HG03196 (cell line): Measurements from ENCODE around the gene CD63.

Experiments
- ATAC-seq: cut with Tn5 transposase; IDR thresholded peaks from one replicate; pipeline ENCODE4 v1.9.1; 2021; ENCODE audit not compliant: unreplicated experiment

CD63 gene

GRCh38 chr12:55692631-55693322, 36.0 kb downstream of the CD63 start:
- no peak for ATAC-seq

GRCh38 chr12:55688716-55689655, 39.8 kb downstream of the CD63 start:
- no peak for ATAC-seq

GRCh38 chr12:55687746-55688145, 41.1 kb downstream of the CD63 start:
- ATAC-seq, result no peak

- ATAC-seq, result no peak
These were observed 42.3 kb downstream of the CD63 start for GRCh38 chr12:55686366-55687010.

- ATAC-seq, result no peak
These were observed 43.1 kb downstream of the CD63 start for GRCh38 chr12:55685671-55686070.

GRCh38 chr12:55684761-55685370, 43.9 kb downstream of the CD63 start:
- ATAC-seq, result no peak

DNA sequence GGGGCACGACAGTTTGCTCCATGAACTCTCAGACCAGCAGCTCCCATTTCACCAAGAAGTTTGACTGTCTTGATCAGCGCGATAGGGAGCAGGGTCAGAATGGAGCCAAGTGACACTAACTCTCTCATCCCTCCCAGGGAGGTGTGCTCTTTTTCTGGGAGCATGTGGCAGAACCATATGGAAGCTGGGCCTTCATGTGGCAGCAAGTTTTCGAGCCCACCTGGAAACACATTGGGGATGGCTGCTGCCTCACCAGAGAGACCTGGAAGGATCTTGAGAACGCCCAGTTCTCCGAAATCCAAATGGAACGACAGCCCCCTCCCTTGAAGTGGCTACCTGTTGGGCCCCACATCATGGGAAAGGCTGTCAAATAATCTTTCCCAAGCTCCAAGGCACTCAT, 45.1 kb downstream of the CD63 start:
- ATAC-seq, result no peak

- ATAC-seq, result no peak
These were observed 46.6 kb downstream of the CD63 start for GRCh38 chr12:55682087-55682796.

DNA sequence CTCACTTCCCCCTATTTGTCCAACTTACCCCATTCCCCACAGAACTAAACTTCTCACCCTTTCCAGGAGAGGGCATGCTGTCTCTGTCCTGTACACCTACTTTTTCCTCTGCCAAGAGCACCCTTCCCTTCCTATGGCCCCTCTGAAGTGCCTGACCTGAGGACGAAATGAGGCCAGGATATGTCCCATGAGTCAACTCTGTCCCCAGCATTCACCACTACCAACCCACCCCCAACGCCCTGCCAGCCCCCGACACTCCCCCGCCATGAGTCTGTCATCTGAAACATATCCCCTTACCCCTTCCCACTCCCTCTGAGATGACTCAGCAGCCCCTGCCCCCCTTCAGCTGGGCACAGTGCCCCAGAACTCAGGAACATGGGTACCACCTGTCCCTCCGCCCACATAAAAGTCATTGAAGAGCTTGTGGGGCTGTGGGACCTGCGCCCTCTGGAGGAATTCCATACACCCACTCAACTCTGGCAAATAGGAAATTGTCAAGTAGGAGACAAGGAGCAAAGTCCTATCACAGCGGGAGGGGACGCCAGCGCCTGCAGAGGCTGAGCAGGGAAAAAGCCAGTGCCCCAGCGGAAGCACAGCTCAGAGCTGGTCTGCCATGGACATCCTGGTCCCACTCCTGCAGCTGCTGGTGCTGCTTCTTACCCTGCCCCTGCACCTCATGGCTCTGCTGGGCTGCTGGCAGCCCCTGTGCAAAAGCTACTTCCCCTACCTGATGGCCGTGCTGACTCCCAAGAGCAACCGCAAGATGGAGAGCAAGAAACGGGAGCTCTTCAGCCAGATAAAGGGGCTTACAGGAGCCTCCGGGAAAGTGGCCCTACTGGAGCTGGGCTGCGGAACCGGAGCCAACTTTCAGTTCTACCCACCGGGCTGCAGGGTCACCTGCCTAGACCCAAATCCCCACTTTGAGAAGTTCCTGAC, 47.4 kb downstream of the CD63 start:
- ATAC-seq, result no peak

DNA sequence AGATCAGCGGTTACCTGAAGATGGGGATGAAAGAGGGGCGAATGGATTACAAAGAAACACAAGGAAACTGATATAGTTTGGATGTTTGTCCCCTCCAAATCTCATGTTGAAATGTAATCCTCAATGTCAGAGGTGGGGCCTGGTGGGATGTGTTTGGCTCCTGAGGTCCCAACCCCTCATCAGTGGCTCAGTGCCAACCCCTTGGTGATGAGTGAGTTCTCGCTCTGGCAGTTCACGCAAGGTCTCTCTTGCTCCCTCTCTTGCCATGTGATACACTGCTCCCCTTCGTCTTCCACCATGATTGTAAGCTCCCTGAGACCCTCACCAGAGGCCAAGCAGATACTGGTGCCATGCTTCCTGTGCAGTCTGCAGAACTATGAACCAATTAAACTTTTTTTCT, 49.1 kb downstream of the CD63 start:
- no peak for ATAC-seq

GRCh38 chr12:55676707-55677106, 52.1 kb downstream of the CD63 start:
- ATAC-seq, result no peak

GRCh38 chr12:55675666-55676065, 53.1 kb downstream of the CD63 start:
- no peak for ATAC-seq
